KOPT-K1 (cell line): ENCODE measurements around the gene GPR146.

Experiments
- H3K27ac ChIP-seq: fragments of 200-600 bp; sonication (generic); 2 replicates; pipeline ENCODE4 v1.5.1; 2016; ENCODE audit warnings: antibody characterized with exemption, mild to moderate bottlenecking, low read depth, low read length; ENCODE audit not compliant: poor library complexity, severe bottlenecking
- H3K36me3 ChIP-seq: fragments of 200-600 bp; sonication (generic); 2 replicates; pipeline ENCODE4 v1.5.1; 2017; ENCODE audit warnings: antibody characterized with exemption, mild to moderate bottlenecking, low read length, moderate library complexity; ENCODE audit not compliant: insufficient read depth
- H3K9me3 ChIP-seq: fragments of 200-600 bp; sonication (generic); 2 replicates; pipeline ENCODE4 v1.5.1; 2017; ENCODE audit warnings: antibody characterized with exemption, low read length, mild to moderate bottlenecking; ENCODE audit not compliant: insufficient read depth, poor library complexity, severe bottlenecking

GPR146 gene

DNA sequence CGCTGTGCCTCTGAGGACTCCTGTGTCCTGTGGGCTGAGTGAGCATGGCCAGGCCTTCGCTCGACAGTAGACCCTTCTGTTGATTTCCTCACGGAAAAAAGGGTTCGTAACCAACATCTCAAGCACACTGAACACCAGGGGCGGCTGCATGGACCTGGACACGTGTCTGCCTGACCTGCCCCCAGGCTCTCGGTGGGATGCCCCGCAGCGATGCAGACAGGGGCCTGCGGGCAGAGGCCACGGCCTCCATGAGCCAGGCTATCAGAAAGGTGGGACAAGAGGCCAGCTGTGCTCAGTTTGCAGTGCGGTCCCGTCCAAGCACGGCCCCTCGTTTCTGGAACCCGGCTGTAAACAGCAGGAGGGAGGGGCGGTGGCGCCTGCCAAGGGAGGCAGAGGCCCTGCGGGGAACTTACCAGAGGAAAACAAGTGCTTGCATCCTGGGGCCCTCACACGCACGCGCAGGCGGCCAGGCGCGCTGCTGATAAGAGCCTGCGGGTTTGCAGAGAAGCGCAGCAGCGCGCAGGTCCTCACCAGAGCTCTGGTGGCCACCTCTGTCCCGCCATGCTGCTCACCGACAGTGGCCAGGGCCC is 10.6 kb downstream of the GPR146 start:
- no peaks in the 10 kb centered on the region for H3K36me3 ChIP-seq
- no peak overlapping the region for H3K27ac ChIP-seq
- no peaks in the 10 kb centered on the region for H3K9me3 ChIP-seq

DNA sequence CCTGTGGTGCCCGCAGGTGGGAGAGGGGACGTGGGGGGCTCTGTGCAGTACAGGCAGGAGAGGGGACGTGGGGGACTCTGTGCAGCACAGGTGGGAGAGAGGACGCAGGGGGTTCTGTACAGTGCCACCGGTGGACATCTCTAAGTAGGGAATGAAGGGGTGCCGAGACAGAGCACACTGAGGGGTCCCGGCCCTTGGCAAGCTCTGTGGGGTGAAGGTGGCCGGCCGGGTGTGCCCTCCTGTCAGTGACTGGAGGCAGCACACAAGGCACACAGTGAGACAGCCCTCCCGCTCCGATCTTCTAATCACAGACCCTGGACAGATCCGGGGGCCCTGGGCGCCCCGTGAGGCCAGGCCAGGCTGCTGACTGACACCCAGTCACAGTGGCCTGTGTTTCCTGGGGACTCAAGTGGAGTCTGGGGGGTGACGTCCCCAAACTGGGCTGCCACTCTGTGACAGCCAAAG is 11.2 kb downstream of the GPR146 start:
- H3K9me3 ChIP-seq, result no peaks in the 10 kb centered on the region
- H3K36me3 ChIP-seq, result no peaks in the 10 kb centered on the region
- H3K27ac ChIP-seq, result no peak overlapping the region

DNA sequence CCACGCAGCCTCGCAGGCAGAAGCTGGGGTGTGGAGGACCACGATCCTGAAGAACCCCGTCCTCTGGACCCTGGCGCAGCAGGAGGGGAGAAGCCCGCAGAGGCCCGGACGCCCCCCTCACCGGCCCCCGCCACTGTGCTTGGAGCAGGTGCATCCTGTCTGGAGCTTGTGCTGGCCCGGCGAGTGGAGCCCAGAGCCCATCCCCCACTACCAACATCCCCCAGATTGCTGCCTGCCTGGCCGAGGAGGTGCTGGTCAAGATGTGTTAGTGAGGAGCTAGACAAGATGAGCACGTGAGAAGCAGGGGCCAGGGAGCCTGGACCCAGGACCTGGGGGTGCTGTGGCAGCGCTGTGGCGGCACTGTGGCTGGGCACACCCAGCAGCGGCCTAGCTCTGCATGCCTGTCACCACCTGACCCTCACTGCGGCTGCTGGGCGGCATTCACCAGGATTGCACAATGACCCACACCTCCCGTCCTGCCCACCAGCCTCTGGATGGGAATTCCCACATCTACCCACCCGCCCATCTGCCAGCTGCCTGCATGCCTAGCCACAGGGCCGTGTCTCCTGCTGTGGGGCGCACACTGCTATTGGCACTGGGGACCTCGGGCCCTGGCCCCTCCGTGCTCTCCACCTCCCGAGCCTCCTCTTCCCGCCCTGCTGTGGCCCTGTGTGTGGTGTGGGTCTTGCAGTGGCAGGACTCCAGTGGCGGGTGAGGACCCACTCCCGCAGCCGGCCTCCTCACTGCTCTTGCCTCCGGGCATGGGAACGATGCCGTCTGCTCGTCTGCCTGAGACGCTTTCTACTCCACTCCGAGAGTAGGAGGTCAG is 11.8 kb downstream of the GPR146 start:
- Histone ChIP-seq H3K27ac (no peak overlapping the region), H3K36me3 (no peaks in the 10 kb centered on the region), H3K9me3 (no peaks in the 10 kb centered on the region)

DNA sequence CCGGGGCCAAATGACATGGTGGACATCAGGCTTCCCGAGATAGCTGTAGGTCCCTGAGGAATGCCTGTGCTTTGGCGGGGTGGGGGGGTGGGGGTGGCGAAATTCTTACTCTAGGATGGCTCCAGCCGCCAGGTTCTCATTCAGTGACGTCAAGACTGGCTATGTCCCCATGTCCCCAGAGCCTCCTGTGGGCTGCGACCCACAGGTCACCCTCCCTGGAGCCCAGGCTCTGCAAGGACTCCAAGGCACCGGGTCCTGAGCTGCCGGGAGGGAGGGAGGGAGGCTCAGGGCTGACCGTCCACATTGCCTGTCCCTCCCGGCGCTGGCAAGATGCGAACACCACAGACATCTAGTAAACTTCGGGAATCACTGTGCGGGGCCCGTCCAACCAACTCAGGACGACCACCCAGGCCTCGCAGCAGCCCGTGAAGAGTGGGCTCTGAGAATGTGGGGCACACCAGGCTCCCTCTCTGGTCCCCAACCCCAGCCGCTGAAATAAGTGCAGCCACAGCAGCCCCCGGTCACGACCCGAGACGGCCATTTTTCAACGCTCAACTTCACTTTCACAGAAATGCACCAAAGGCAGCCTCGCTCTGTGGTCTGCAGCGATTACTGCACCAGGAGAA is 12.6 kb downstream of the GPR146 start:
- Histone ChIP-seq H3K27ac (no peak overlapping the region), H3K36me3 (no peaks in the 10 kb centered on the region)

DNA sequence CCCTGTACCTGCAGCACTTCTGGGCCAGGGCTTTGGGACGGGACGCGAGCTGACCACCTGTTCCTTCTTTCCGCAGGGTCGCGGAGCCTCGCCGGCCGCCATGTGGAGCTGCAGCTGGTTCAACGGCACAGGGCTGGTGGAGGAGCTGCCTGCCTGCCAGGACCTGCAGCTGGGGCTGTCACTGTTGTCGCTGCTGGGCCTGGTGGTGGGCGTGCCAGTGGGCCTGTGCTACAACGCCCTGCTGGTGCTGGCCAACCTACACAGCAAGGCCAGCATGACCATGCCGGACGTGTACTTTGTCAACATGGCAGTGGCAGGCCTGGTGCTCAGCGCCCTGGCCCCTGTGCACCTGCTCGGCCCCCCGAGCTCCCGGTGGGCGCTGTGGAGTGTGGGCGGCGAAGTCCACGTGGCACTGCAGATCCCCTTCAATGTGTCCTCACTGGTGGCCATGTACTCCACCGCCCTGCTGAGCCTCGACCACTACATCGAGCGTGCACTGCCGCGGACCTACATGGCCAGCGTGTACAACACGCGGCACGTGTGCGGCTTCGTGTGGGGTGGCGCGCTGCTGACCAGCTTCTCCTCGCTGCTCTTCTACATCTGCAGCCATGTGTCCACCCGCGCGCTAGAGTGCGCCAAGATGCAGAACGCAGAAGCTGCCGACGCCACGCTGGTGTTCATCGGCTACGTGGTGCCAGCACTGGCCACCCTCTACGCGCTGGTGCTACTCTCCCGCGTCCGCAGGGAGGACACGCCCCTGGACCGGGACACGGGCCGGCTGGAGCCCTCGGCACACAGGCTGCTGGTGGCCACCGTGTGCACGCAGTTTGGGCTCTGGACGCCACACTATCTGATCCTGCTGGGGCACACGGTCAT is 13.3 kb downstream of the GPR146 start:
- H3K9me3 ChIP-seq, result no peaks in the 10 kb centered on the region
- no peaks in the 10 kb centered on the region for H3K36me3 ChIP-seq
- H3K27ac ChIP-seq, result no peak overlapping the region

More for the DNA sequence above, 12.6 kb downstream of the GPR146 start:
- H3K9me3 ChIP-seq, result no peaks in the 10 kb centered on the region

DNA sequence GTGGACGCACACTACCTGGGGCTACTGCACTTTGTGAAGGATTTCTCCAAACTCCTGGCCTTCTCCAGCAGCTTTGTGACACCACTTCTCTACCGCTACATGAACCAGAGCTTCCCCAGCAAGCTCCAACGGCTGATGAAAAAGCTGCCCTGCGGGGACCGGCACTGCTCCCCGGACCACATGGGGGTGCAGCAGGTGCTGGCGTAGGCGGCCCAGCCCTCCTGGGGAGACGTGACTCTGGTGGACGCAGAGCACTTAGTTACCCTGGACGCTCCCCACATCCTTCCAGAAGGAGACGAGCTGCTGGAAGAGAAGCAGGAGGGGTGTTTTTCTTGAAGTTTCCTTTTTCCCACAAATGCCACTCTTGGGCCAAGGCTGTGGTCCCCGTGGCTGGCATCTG is 14.0 kb downstream of the GPR146 start:
- Histone ChIP-seq H3K9me3 (no peaks in the 10 kb centered on the region), H3K27ac (no peak overlapping the region), H3K36me3 (no peaks in the 10 kb centered on the region)

DNA sequence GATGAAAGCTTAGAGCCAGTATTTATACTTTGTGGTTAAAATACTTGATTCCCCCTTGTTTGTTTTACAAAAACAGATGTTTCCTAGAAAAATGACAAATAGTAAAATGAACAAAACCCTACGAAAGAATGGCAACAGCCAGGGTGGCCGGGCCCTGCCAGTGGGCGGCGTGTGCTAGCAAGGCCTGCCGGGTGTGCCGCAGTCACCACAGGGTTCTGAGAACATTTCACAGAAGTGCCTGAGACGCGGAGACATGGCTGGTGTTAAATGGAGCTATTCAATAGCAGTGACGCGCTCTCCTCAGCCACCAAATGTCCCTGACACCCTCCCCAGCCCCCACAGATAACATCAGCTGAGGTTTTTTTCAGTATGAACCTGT is 14.5 kb downstream of the GPR146 start:
- Histone ChIP-seq H3K9me3 (no peaks in the 10 kb centered on the region), H3K36me3 (no peaks in the 10 kb centered on the region), H3K27ac (no peak overlapping the region)

DNA sequence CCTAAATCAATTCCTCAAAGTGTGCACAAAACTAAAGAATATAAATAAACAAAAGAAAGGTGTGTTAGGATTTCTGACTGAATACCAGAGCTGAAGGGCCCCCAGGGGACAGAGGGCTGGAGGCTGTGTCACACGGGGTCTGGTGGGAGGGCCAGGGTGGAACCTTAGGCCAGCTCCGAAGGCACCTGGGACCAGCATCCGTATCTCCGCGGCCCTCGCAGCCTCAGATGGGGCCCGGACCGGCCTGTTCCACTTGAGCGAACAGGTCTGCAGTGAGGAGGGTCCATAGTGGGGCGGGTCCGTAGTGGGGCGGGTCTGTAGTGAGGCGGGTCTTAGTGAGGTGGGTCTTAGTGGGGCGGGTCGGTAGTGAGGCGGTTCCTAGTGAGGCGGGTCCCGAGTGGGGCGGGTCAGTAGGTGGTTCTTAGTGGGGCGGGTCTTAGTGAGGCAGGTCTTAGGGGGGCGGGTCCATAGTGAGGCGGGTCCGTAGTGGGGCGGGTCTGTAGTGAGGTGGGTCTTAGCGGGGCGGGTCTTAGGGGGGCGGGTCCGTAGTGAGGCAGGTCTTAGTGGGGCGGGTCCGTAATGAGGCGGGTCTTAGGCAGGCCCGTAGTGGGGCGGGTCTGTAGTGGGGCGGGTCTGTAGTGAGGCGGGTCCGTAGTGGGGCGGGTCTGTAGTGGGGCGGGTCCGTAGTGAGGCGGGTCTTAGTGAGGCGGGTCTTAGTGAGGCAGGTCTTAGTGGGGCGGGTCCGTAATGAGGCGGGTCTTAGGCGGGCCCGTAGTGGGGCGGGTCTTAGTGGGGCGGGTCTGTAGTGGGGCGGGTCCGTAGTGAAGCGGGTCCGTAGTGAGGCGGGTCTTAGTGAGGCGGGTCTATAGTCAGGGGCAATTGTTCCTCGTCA is 15.1 kb downstream of the GPR146 start:
- no peak overlapping the region for H3K27ac ChIP-seq
- no peaks in the 10 kb centered on the region for H3K9me3 ChIP-seq
- no peaks in the 10 kb centered on the region for H3K36me3 ChIP-seq

DNA sequence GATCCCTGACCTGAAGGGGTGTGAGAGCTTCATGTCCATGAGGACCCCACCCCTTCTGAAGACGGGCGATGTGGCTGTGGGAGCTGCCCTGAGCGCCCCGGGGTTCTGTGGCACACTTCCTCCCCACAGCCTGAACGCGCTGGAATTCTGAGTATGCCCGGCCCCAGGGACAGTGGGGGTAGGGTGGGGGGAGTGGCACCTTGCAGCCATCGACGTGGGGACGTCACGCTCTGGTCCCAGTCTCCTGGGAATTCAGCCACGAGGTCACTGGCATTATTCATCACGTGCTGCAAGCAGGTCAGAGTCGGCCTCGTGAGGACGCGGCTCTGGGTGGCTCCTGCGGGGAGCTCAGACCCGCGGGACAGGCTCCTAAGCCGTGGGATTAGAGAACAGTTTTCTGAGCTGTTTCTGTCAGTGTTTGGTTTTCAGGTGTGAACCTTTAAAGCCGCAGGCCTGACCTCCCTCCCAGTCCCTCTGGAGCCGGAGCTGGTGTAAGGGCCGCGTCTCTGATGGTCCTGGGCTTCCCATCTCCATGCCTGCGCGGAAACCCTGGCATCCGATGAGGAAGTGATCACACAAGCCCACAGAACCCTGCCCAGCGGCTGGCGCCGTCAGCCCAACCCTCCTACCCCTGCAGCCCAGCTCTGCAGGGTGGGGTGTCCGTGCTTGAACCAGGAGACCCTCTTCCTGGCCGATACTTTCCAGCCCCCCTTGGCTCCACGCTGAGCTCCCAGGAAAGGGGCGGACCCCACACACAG is 16.1 kb downstream of the GPR146 start:
- Histone ChIP-seq H3K9me3 (no peaks in the 10 kb centered on the region), H3K27ac (no peak overlapping the region), H3K36me3 (no peaks in the 10 kb centered on the region)

DNA sequence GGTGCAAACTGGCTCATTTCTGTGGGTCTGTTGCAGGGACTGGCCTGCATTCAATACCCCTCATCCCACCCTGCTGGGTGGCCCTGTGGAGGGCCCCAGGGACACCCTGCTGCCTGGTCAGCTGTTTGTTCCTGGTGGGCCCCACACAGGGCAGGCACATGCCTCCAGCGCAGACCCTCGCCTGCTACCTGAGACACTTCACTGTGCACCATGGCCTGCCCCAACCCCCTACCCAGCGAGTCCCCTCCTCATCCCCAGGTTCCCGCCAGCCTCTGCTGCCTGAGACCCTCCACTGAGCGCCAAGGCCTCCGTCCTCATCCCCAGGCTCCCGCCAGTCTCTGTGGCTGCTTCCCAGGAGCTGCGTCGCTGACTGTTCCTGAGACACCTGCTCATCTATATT is 16.8 kb downstream of the GPR146 start:
- H3K36me3 ChIP-seq, result no peaks in the 10 kb centered on the region

DNA sequence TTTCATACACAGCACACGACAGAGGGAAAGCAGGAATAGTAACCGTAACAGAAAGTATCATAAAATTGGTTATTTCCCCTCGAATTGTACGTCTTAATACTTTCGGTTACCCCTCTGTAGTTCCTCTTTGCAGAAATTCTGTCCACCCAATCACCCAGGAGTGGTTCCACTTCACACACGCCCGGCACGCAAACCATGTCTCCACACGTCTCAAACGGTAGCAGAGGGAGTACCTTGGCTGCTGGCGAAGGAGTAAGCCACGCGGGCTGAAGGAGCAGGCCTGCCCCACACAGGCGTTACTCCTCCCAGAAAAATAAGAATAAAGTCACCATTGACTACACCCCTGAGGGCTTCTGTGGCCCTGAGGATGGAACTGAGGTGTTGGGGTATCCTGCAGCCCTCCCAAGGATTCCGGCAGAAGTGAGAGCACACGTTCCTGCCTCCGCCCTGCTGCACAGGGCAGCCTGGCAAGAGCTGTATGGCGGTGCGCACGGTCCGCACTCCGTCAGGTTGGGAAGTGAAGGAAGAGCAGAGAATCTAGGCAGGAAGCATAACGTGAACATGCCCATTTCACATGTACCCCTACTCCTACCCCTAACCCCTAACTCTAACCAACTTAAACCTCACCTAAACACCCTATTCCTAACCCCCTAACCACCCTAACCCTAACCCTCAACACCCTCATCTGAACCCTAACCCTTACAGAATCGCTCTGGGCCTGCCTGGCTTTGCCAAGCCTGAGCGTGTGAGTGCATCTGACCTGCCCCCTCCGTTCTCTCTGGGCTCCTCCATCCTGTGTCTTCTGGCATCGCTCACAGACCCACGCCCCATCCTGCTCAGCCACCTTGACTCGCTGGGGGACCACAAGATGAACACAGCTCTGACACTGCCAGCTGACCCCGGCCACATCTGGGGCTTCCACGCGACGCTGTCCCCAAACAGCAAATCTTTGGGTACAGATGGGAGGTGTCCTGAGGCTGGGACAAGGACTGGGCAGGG is 18.2 kb downstream of the GPR146 start:
- Histone ChIP-seq H3K9me3 (no peaks in the 10 kb centered on the region), H3K27ac (no peak overlapping the region), H3K36me3 (no peaks in the 10 kb centered on the region)

More for the DNA sequence above, 16.8 kb downstream of the GPR146 start:
- H3K9me3 ChIP-seq, result no peaks in the 10 kb centered on the region
- H3K27ac ChIP-seq, result no peak overlapping the region

DNA sequence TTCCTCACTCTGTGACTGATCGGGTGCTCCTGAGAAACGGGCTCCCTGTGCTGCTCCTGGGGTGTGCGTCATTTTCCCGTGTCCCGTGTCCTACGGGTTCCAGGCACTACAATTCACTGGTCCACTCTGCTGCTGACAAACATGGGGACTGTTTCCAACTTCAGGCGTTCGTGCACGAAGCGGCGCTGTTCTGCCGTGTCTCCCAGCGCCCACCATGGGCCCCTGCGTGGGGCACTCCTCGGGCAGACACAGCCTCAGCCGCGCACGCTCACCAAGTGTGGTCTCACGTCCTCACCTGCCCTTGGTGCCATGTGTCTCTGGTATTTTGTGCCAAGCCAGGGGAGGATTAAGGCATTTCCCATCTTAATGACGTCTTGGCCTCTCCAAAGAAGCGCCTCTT is 19.0 kb downstream of the GPR146 start:
- H3K36me3 ChIP-seq, result no peaks in the 10 kb centered on the region
- no peak overlapping the region for H3K27ac ChIP-seq
- H3K9me3 ChIP-seq, result no peaks in the 10 kb centered on the region

DNA sequence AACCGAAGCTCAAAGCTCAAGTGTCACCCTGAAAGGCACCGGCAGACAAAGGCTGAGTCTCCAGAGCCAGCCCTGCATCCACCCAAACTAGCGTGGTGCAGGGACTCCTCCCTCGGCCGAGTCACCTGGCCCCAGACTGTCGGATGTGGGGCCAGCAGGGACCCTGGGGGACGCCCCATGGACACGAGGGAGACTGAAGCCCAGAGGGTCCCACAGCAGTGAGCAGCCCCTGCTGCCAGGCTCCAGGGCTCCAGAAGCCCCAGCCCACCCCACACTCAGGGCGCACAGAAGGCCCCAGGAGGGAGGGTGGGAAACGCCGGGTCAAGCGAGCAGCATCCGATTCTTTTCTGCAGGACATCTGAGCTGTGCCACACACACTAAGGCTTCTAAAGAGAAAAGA is 20.2 kb downstream of the GPR146 start:
- Histone ChIP-seq H3K27ac (no peak overlapping the region), H3K36me3 (no peaks in the 10 kb centered on the region), H3K9me3 (no peaks in the 10 kb centered on the region)
